HepG2 (cell line): ENCODE measurements around the gene ALOXE3. TPM values are rescaled to one million over a fixed set of nuclear protein-coding genes. Genes with fewer than 3 reads are reported as not detected.

Experiments
- ASH2L ChIP-seq: fragments of 300-600, 200-600 bp; sonication (generic); IDR thresholded peaks from 2 replicates; pipeline ENCODE4 v1.7.0; 2017; ENCODE audit warnings: low read depth, mild to moderate bottlenecking, moderate library complexity, mixed read lengths, low read length; ENCODE audit not compliant: insufficient read length
- CEBPG ChIP-seq: IDR thresholded peaks from 2 replicates; pipeline ENCODE4 v1.6.1; 2016
- KDM4B ChIP-seq: sonication (generic); formaldehyde crosslinking; IDR thresholded peaks from 2 replicates; pipeline ENCODE4 v1.4.0; 2020; ENCODE audit warnings: missing genetic modification reagents
- ZEB1 ChIP-seq: IDR thresholded peaks from 2 replicates; pipeline ENCODE4 v1.6.1; 2012; ENCODE audit warnings: mild to moderate bottlenecking, low read depth, inconsistent platforms; ENCODE audit not compliant: insufficient replicate concordance
- polyA plus RNA-seq, 8 experiments: library from polyadenylated mRNA; depleted of rRNA in 3 of 8; stranded (reverse) in 7 of 8; unstranded in 1 of 8; fragments of >200 nt; fragmentation: Illumina TruSeq in 4 of 8; extraction: Trizol in 4 of 8; gene quantifications; 2 replicates each; pipeline versions ENCODE4 v1.2.1 to v1.2.3, GENCODE V29; 2011 to 2016; ENCODE audit warnings: low read depth in 4 of 8, missing spikeins in 1 of 8, mixed read lengths in 1 of 8; ENCODE audit not compliant: insufficient read depth in 1 of 8
- total RNA-seq, 5 experiments: library from RNA; depleted of rRNA; stranded (reverse); fragments of >200 nt; fragmentation: Illumina TruSeq; extraction: Trizol; gene quantifications; 2 replicates each; pipeline ENCODE4 v1.2.3, GENCODE V29; 2016; ENCODE audit warnings: low read depth in 1 of 5
- TF ChIP-seq, protein P1 (sequence below): sonication (generic); formaldehyde crosslinking; IDR thresholded peaks from 2 replicates; pipeline ENCODE4 v1.5.0; 2020; ENCODE audit warnings: mild to moderate bottlenecking, missing genetic modification reagents, borderline replicate concordance
- TF ChIP-seq, protein P2 (sequence below): sonication (generic); formaldehyde crosslinking; IDR thresholded peaks from 2 replicates; pipeline ENCODE4 v1.4.0; 2020; ENCODE audit warnings: missing genetic modification reagents, mild to moderate bottlenecking, borderline replicate concordance
- TF ChIP-seq, protein P3 (sequence below): sonication (generic); formaldehyde crosslinking; IDR thresholded peaks from 2 replicates; pipeline ENCODE4 v1.4.0; 2020; ENCODE audit warnings: missing genetic modification reagents, borderline replicate concordance

Gene ALOXE3
- total and polyA plus RNA-seq, 2 of the 13 experiments (the other 11 are each of a cell fraction or from before 2014, with no cell fraction given), result 0.07 TPM; not detected in 1

DNA sequence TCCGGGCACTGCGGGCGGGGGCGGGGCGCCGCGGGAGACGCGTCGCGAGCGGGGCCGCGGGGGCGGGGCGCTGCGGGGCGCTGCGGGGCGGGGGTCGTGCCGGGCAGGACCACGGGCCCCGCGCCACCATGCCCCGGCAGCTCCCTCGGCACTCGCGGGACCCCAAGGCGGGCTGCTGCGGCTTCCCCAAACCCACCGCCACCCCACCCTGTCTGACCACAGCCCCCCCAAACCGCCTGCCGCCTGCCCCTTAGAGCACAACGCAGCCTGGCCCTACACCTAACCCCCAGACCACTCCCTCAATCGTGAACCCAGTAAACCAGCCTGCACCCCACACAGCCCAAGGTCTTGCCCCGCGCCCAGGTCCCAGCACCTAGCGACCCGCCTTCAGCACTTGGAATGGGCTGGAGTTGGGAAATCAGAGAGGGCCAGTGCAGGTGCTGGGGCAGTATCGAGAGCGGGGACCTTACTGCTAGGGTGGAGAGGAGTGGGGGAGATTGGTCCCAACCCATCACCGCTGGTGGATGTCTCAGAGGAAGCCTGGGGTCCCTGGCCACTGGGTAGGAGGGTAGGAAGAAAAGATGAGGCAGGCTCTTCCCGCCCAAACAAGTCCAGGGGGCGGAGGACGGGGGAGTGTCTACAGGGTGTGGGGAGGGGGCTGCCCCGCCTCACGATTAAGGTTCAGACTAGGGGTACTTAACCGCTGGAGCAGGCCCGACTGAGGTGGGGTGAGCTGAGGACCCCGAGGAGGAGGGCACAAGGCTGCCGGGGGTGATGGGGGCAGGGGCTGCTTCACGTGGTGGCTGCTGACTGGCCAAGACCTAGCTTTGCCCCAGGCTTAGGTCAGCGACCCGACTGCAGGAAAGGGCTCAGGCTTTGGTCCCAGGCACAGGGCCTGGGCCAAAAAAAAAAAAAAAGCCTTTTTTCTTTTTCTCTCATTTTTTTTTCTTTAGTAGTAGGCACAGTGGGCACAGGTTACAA is 45.0 kb upstream of the ALOXE3 start (continued):
- TF ChIP-seq, protein P1, sequence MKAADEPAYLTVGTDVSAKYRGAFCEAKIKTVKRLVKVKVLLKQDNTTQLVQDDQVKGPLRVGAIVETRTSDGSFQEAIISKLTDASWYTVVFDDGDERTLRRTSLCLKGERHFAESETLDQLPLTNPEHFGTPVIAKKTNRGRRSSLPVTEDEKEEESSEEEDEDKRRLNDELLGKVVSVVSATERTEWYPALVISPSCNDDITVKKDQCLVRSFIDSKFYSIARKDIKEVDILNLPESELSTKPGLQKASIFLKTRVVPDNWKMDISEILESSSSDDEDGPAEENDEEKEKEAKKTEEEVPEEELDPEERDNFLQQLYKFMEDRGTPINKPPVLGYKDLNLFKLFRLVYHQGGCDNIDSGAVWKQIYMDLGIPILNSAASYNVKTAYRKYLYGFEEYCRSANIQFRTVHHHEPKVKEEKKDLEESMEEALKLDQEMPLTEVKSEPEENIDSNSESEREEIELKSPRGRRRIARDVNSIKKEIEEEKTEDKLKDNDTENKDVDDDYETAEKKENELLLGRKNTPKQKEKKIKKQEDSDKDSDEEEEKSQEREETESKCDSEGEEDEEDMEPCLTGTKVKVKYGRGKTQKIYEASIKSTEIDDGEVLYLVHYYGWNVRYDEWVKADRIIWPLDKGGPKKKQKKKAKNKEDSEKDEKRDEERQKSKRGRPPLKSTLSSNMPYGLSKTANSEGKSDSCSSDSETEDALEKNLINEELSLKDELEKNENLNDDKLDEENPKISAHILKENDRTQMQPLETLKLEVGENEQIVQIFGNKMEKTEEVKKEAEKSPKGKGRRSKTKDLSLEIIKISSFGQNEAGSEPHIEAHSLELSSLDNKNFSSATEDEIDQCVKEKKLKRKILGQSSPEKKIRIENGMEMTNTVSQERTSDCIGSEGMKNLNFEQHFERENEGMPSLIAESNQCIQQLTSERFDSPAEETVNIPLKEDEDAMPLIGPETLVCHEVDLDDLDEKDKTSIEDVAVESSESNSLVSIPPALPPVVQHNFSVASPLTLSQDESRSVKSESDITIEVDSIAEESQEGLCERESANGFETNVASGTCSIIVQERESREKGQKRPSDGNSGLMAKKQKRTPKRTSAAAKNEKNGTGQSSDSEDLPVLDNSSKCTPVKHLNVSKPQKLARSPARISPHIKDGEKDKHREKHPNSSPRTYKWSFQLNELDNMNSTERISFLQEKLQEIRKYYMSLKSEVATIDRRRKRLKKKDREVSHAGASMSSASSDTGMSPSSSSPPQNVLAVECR (CRISPR knock-in tag), result peak; percentile 45
- TF ChIP-seq CEBPG (CRISPR knock-in tag), result 0 out of 2 replicates have a peak, but pooled peaks have one; percentile 27
- TF ChIP-seq KDM4B, result 0 out of 2 replicates have a peak, but pooled peaks have one; percentile 11
- TF ChIP-seq ASH2L, result peak; percentile 4
- TF ChIP-seq, protein P2, sequence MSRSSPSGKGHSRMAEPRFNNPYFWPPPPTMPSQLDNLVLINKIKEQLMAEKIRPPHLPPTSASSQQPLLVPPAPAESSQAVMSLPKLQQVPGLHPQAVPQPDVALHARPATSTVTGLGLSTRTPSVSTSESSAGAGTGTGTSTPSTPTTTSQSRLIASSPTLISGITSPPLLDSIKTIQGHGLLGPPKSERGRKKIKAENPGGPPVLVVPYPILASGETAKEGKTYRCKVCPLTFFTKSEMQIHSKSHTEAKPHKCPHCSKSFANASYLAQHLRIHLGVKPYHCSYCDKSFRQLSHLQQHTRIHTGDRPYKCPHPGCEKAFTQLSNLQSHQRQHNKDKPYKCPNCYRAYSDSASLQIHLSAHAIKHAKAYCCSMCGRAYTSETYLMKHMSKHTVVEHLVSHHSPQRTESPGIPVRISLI (CRISPR knock-in tag), result peak; percentile 77; the same call in 1 of the 2 replicates
- peak; percentile 17 for TF ChIP-seq ZEB1
- TF ChIP-seq, protein P3, sequence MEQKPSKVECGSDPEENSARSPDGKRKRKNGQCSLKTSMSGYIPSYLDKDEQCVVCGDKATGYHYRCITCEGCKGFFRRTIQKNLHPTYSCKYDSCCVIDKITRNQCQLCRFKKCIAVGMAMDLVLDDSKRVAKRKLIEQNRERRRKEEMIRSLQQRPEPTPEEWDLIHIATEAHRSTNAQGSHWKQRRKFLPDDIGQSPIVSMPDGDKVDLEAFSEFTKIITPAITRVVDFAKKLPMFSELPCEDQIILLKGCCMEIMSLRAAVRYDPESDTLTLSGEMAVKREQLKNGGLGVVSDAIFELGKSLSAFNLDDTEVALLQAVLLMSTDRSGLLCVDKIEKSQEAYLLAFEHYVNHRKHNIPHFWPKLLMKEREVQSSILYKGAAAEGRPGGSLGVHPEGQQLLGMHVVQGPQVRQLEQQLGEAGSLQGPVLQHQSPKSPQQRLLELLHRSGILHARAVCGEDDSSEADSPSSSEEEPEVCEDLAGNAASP, result peak; percentile 30; the same call in 1 of the 2 replicates
